ENCODE measurements around the gene ITGA11.

DNA sequence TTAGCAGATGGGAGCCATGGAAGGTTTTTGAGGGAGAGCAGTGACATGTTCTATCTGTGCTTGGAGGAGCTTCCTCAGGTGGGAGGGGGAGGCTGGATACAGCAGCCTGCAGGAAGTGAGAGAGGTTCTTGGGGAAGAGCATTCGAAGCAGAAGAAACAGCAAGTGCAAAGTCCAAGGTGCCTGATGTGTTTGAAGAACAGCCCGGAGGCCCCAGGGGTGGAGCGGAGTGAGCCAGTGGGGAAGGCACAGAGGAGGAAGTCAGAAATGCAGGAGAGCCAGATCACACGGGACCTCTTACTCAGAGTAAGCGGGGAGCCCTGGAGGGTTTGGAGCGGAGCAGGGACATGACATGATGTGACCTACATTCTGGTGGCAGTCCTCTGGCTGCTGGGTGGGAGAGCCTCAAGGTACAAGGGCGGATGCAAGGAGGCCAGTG, 10.8 kb downstream of the ITGA11 start:
- TF ChIP-seq, protein P1, sequence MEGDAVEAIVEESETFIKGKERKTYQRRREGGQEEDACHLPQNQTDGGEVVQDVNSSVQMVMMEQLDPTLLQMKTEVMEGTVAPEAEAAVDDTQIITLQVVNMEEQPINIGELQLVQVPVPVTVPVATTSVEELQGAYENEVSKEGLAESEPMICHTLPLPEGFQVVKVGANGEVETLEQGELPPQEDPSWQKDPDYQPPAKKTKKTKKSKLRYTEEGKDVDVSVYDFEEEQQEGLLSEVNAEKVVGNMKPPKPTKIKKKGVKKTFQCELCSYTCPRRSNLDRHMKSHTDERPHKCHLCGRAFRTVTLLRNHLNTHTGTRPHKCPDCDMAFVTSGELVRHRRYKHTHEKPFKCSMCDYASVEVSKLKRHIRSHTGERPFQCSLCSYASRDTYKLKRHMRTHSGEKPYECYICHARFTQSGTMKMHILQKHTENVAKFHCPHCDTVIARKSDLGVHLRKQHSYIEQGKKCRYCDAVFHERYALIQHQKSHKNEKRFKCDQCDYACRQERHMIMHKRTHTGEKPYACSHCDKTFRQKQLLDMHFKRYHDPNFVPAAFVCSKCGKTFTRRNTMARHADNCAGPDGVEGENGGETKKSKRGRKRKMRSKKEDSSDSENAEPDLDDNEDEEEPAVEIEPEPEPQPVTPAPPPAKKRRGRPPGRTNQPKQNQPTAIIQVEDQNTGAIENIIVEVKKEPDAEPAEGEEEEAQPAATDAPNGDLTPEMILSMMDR (IDR thresholded peaks at IDR 0.05), result no peak
- no peak for TF ChIP-seq EZH2 (IDR thresholded peaks at IDR 0.05; ENCODE audit: borderline replicate concordance, insufficient read depth, low read depth, low read length, poor library complexity, severe bottlenecking)
